HG02798 (cell line): ENCODE measurements around the gene SLC26A8.
"Not testable (repeated sequence)": the region's sequence is repeated elsewhere in the genome, so short reads cannot be mapped to it uniquely, and the experiment has no call there.

Experiments
- ATAC-seq: cut with Tn5 transposase; IDR thresholded peaks from one replicate; pipeline ENCODE4 v1.9.1; 2021; ENCODE audit warnings: mild to moderate bottlenecking; ENCODE audit not compliant: unreplicated experiment, poor library complexity

SLC26A8 gene

GRCh38 chr6:35954333-35954732 lies 70.1 kb downstream of the SLC26A8 start:
- no peak for ATAC-seq

GRCh38 chr6:35948725-35949124 lies 75.7 kb downstream of the SLC26A8 start:
- no peak for ATAC-seq

- no peak for ATAC-seq
These were observed 78.8 kb downstream of the SLC26A8 start for GRCh38 chr6:35945650-35946025.

- ATAC-seq: no peak
These were observed 81.1 kb downstream of the SLC26A8 start for GRCh38 chr6:35943390-35943789.

- no peak for ATAC-seq
These were observed 82.1 kb downstream of the SLC26A8 start for GRCh38 chr6:35942355-35942754.

- not testable (repeated sequence) for ATAC-seq
These were observed 83.3 kb downstream of the SLC26A8 start for GRCh38 chr6:35941170-35941569.

GRCh38 chr6:35940014-35940413 lies 84.4 kb downstream of the SLC26A8 start:
- ATAC-seq: not testable (repeated sequence)

GRCh38 chr6:35939259-35939658 lies 85.2 kb downstream of the SLC26A8 start:
- ATAC-seq: not testable (repeated sequence)

GRCh38 chr6:35936681-35937359 lies 87.6 kb downstream of the SLC26A8 start:
- ATAC-seq: no peak

- ATAC-seq: no peak
These were observed 89.0 kb downstream of the SLC26A8 start for GRCh38 chr6:35935469-35935868.

GRCh38 chr6:35933844-35934243 lies 90.6 kb downstream of the SLC26A8 start:
- ATAC-seq: no peak

- ATAC-seq: not testable (repeated sequence)
These were observed 92.6 kb downstream of the SLC26A8 start for GRCh38 chr6:35931873-35932272.

GRCh38 chr6:35931120-35931561 lies 93.3 kb downstream of the SLC26A8 start:
- no peak for ATAC-seq

- ATAC-seq: no peak
These were observed 94.8 kb downstream of the SLC26A8 start for GRCh38 chr6:35929601-35930000.

- ATAC-seq: no peak
These were observed 97.8 kb downstream of the SLC26A8 start for GRCh38 chr6:35926509-35927215.

- ATAC-seq: no peak
These were observed 98.5 kb downstream of the SLC26A8 start for GRCh38 chr6:35925961-35926360.

GRCh38 chr6:35924146-35924545 lies 100.3 kb downstream of the SLC26A8 start:
- ATAC-seq: no peak

GRCh38 chr6:35922139-35922554 lies 102.3 kb downstream of the SLC26A8 start:
- no peak for ATAC-seq

- peak; percentile 88 for ATAC-seq
These were observed 103.4 kb downstream of the SLC26A8 start, which contains the start of gene SRPK1 for GRCh38 chr6:35920793-35921732. Gene SRPK1, minus strand, starts transcription at chr6:35921098. Its CDS starts 42 bp downstream, at chr6:35921056.
